Common myeloid progenitor, CD34-positive (primary cell): ENCODE measurements around the gene ACO1. TPM values are rescaled to one million over a fixed set of nuclear protein-coding genes. Genes with fewer than 3 reads are reported as not detected.

Experiments used
- CTCF ChIA-PET: fragments of 350-600 bp; sonication (Branson Sonifier 250); formaldehyde crosslinking; loops from one replicate; lab custom pipeline; 2021; ENCODE audit warnings: antibody characterized with exemption; lab: Charles Lee
- POLR2A ChIA-PET: fragments of 350-600 bp; sonication (Branson Sonifier 250); formaldehyde crosslinking; loops from one replicate; lab custom pipeline; 2021; ENCODE audit warnings: antibody characterized with exemption; lab: Charles Lee
- DNase-seq, 3 donors: peaks; one replicate each; pipeline versions ENCODE4 v3.0.0 to v3.0.0-alpha.2; 2013
- H3K27ac ChIP-seq, 2 experiments: 1 replicate in 1 of 2; 2 replicates in 1 of 2; pipeline ENCODE4 v1.7.0; 2013; ENCODE audit warnings: inconsistent platforms in 2 of 2, low read length in 2 of 2, mild to moderate bottlenecking in 2 of 2, low read depth in 1 of 2, moderate library complexity in 1 of 2; ENCODE audit not compliant: severe bottlenecking in 2 of 2, insufficient read depth in 1 of 2, poor library complexity in 1 of 2
- H3K27me3 ChIP-seq, 5 experiments: replicated peaks in 2 of 5; 1 replicate in 3 of 5; 2 replicates in 2 of 5; pipeline versions ENCODE4 v1.6.1 to v1.7.0; 2013; ENCODE audit warnings: low read length in 4 of 5, mild to moderate bottlenecking in 2 of 5, moderate library complexity in 2 of 5, inconsistent platforms in 1 of 5; ENCODE audit not compliant: insufficient read depth in 5 of 5, control insufficient read depth in 4 of 5
- H3K36me3 ChIP-seq, 4 experiments: 1 replicate in 2 of 4; 2 replicates in 2 of 4; pipeline versions ENCODE4 v1.6.1 to v1.7.0; 2013; ENCODE audit warnings: low read length in 3 of 4, control low read depth in 1 of 4, mild to moderate bottlenecking in 1 of 4; ENCODE audit not compliant: control insufficient read depth in 4 of 4, insufficient read depth in 4 of 4
- H3K4me1 ChIP-seq, 4 experiments: 1 replicate in 3 of 4; 2 replicates in 1 of 4; pipeline versions ENCODE4 v1.6.1 to v1.7.1; 2013; ENCODE audit warnings: low read length in 3 of 4, mild to moderate bottlenecking in 3 of 4, control low read depth in 1 of 4, inconsistent platforms in 1 of 4, moderate library complexity in 1 of 4; ENCODE audit not compliant: control insufficient read depth in 4 of 4, insufficient read depth in 4 of 4; ENCODE audit errors: control extremely low read depth in 1 of 4
- H3K4me3 ChIP-seq, 7 experiments: 1 replicate in 4 of 7; 2 replicates in 3 of 7; pipeline versions ENCODE4 v1.5.1 to v1.7.0; 2013; ENCODE audit warnings: mild to moderate bottlenecking in 7 of 7, low read length in 6 of 7, moderate library complexity in 6 of 7, inconsistent platforms in 2 of 7, low read depth in 2 of 7, control low read depth in 1 of 7; ENCODE audit not compliant: insufficient read depth in 4 of 7, control insufficient read depth in 1 of 7; ENCODE audit errors: extremely low read depth in 1 of 7
- H3K9me3 ChIP-seq, 5 experiments: 1 replicate in 4 of 5; 2 replicates in 1 of 5; pipeline versions ENCODE4 v1.6.1 to v1.7.1; 2013; ENCODE audit warnings: low read length in 4 of 5, mild to moderate bottlenecking in 2 of 5, inconsistent platforms in 1 of 5, low read depth in 1 of 5, moderate library complexity in 1 of 5; ENCODE audit not compliant: control insufficient read depth in 4 of 5, insufficient read depth in 2 of 5; ENCODE audit errors: control extremely low read depth in 1 of 5
- WGBS: methylation state at CpG from one replicate; pipeline ENCODE4 v1.1.5; 2013; ENCODE audit not compliant: insufficient coverage; 5-methylcytosine and 5-hydroxymethylcytosine counted together
- polyA plus RNA-seq: library from polyadenylated mRNA; unstranded; fragments of 120-200 nt; gene quantifications from one replicate; pipeline ENCODE4 v1.2.1, GENCODE V29; 2013

ACO1 gene
- 14.8 TPM for polyA plus RNA-seq

GRCh38 chr9:32384364-32385151 lies at the start of gene ACO1:
ACO1 (plus strand) TSS chr9:32384643; CDS start chr9:32405507, 20,864 bp downstream.
- under 1% methylated on average over 69 of the region's 73 CpGs for WGBS

GRCh38 chr9:32334916-32335895 lies 49.2 kb upstream of the ACO1 start:
- 100% methylated on average over 3 of the region's 6 CpGs for WGBS
- CTCF ChIA-PET: interaction anchor here (1.2 kb wide), 1 partner anchor 17 kb away, joined by 3 read pairs; no protein-coding TSS in a partner anchor

More at GRCh38 chr9:32384364-32385151, at the start of gene ACO1:
- Histone ChIP-seq H3K9me3 (no peaks in the 10 kb centered on the region), H3K27me3 (peaks cover 4 to 14% (median 9%) of the 10 kb centered on the region in 5 experiments), H3K4me3 (peak within 1 kb of the TSS; percentile 72 to 98 (median 89)), H3K27ac (peak within 1 kb of the TSS in 1 of 2 experiments; percentile 43), H3K4me1 (peaks cover 3 to 24% (median 14%) of the 10 kb centered on the region in 4 experiments), H3K36me3 (no peaks in the 10 kb centered on the region)
- ChIA-PET POLR2A (interaction anchor here (0.5 to 1.1 kb wide), 2 partner anchors 142 to 190 kb away, joined by 3 read pairs; partner anchors contain the start of gene RIGI), CTCF (interaction anchor here (0.9 to 5.0 kb wide), 13 partner anchors 8 to 585 kb away, joined by 3 to 64 read pairs (median 4); no protein-coding TSS in a partner anchor)
- DNase-seq: peak; percentile 79 to 84 (median 81)

GRCh38 chr9:32339424-32339823 lies 45.0 kb upstream of the ACO1 start:
- H3K27me3 ChIP-seq: peaks cover 0 to 4% (median 0%) of the 10 kb centered on the region in 5 experiments
- no peaks in the 10 kb centered on the region for H3K9me3 ChIP-seq
- no peak overlapping the region for H3K27ac ChIP-seq
- ChIA-PET POLR2A (no interaction called here), CTCF (interaction anchor here (1.1 to 1.5 kb wide), 2 partner anchors 11 to 12 kb away, joined by 4 to 5 read pairs; no protein-coding TSS in a partner anchor)
- DNase-seq: no peak
- no peaks in the 10 kb centered on the region for H3K36me3 ChIP-seq
- no peak overlapping the region for H3K4me3 ChIP-seq
- WGBS: 100% methylated on average over 1 of the region's 2 CpGs
- H3K4me1 ChIP-seq: peaks cover 0 to 6% (median 0%) of the 10 kb centered on the region in 4 experiments

More at GRCh38 chr9:32334916-32335895, 49.2 kb upstream of the ACO1 start:
- no peak for DNase-seq
- Histone ChIP-seq H3K36me3 (no peaks in the 10 kb centered on the region), H3K27me3 (peaks cover 0 to 4% (median 0%) of the 10 kb centered on the region in 5 experiments), H3K4me1 (no peaks in the 10 kb centered on the region), H3K4me3 (no peak overlapping the region), H3K9me3 (no peaks in the 10 kb centered on the region), H3K27ac (no peak overlapping the region)
- POLR2A ChIA-PET: no interaction called here

GRCh38 chr9:32340361-32340760 lies 44.1 kb upstream of the ACO1 start:
- H3K27me3 ChIP-seq: peaks cover 0 to 3% (median 0%) of the 10 kb centered on the region in 5 experiments
- WGBS: 93% methylated on average over 5 of the region's 5 CpGs
- peaks cover 0 to 10% (median 0%) of the 10 kb centered on the region in 4 experiments for H3K4me1 ChIP-seq
- no peaks in the 10 kb centered on the region for H3K9me3 ChIP-seq
- no peak overlapping the region for H3K27ac ChIP-seq
- POLR2A ChIA-PET: interaction anchor here (0.6 kb wide), 1 partner anchor 432 kb away, joined by 3 read pairs; no protein-coding TSS in a partner anchor
- CTCF ChIA-PET: interaction anchor here (1.1 kb wide), 1 partner anchor 10 kb away, joined by 4 read pairs; no protein-coding TSS in a partner anchor
- no peak overlapping the region for H3K4me3 ChIP-seq
- DNase-seq: no peak
- no peaks in the 10 kb centered on the region for H3K36me3 ChIP-seq

GRCh38 chr9:32344551-32345182 lies 39.8 kb upstream of the ACO1 start:
- ChIA-PET CTCF (no interaction called here), POLR2A (no interaction called here)
- H3K27ac ChIP-seq: no peak overlapping the region
- WGBS: 67% methylated on average over 4 of the region's 6 CpGs
- H3K27me3 ChIP-seq: no peaks in the 10 kb centered on the region
- H3K36me3 ChIP-seq: no peaks in the 10 kb centered on the region
- H3K9me3 ChIP-seq: no peaks in the 10 kb centered on the region
- peak overlapping the region in 2 of 7 experiments; percentile 20 to 62 for H3K4me3 ChIP-seq
- peak; percentile 11 to 57 (median 49) for DNase-seq
- peaks cover 0 to 10% (median 0%) of the 10 kb centered on the region in 4 experiments for H3K4me1 ChIP-seq

GRCh38 chr9:32345243-32345642 lies 39.2 kb upstream of the ACO1 start:
- DNase-seq: no peak
- no peak overlapping the region for H3K27ac ChIP-seq
- ChIA-PET POLR2A (no interaction called here), CTCF (interaction anchor here (1.2 kb wide), 1 partner anchor 9 kb away, joined by 3 read pairs; no protein-coding TSS in a partner anchor)
- no peak overlapping the region for H3K4me3 ChIP-seq
- H3K27me3 ChIP-seq: no peaks in the 10 kb centered on the region
- H3K4me1 ChIP-seq: peaks cover 0 to 10% (median 0%) of the 10 kb centered on the region in 4 experiments
- 95% methylated on average over 4 of the region's 5 CpGs for WGBS
- no peaks in the 10 kb centered on the region for H3K9me3 ChIP-seq
- H3K36me3 ChIP-seq: no peaks in the 10 kb centered on the region
